ENCODE measurements around the gene JADE1.

The JADE1 gene

DNA sequence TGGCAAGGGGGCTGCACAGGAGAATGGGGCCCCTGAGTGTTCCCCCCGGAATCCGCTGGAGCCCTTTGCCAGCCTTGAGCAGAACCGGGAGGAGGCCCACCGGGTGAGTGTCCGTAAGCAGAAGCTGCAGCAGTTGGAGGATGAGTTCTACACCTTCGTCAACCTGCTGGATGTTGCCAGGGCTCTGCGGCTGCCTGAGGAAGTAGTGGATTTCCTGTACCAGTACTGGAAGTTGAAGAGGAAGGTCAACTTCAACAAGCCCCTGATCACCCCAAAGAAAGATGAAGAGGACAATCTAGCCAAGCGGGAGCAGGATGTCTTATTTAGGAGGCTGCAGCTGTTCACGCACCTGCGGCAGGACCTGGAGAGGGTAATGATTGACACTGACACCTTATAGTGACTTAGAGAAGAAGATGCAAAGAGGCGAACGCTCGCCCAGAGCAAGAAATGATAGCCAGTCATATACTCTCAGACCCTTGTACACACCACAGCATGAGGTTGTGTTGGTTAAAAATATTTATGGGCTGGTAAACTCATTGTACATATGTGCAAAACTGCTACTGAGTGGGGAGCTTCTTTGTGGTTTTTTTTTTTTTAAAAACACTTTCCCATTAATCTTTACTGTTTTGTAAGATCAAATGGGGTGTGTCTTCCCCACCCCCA, 52.5 kb downstream of the JADE1 start:
- Histone ChIP-seq H3K4me1 (ENCODE audit: control insufficient read depth, insufficient read depth, low read length, poor library complexity, severe bottlenecking) (peaks cover 13% of the 10 kb centered on the region), H3K9me3 (ENCODE audit: control insufficient read depth, low read length) (no peaks in the 10 kb centered on the region), H3K36me3 (ENCODE audit: control insufficient read depth, insufficient read depth, low read length) (peaks cover 90% of the 10 kb centered on the region), H3K27ac (ENCODE audit: low read depth, low read length, severe bottlenecking) (no peak overlapping the region), H3K4me3 (ENCODE audit: extremely low read depth, insufficient read depth, low read length, poor library complexity, severe bottlenecking) (no peak overlapping the region)
- WGBS, 2 experiments (ENCODE audit: insufficient coverage in 2 of 2) = 96 to 98% methylated on average over 6 to 10 of the region's 13 CpGs

DNA sequence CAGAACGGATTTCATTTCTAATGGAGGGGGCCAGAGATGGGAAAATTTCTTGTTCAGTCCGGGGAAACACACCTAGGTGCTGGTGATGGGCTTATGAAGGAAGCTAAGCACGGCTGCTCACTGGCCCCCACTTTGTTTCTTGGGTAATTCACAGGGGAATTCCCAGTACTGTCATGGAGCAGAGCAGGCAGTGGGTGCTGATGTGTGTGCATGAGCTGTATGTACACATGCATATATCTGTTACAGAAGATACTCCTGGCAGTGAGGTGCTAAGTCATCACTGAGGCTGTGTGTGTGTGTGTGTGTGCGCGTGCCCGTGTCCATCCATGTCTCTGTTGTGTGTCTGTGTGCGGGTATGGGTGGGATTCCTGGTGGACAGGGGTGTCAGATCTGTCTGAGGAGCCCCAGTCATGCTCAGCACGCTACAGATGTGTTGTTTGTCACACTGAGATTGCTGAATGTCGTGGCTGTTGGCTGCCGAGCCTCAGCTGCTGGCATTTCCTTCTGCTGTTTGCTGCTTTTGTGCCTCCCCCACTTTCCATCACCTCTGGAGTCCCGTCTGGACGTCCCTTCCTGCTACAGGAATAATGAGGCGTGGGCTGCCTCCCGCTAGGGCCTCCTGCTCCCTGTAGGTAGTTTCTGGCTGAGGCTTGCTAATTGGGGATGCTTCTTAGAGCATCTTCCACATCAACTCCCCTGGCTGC, 53.3 kb downstream of the JADE1 start:
- H3K4me1 ChIP-seq (ENCODE audit: control insufficient read depth, insufficient read depth, low read length, poor library complexity, severe bottlenecking) = peaks cover 13% of the 10 kb centered on the region
- H3K27ac ChIP-seq (ENCODE audit: low read depth, low read length, severe bottlenecking) = peak overlapping the region; percentile 66
- H3K4me3 ChIP-seq (ENCODE audit: extremely low read depth, insufficient read depth, low read length, poor library complexity, severe bottlenecking) = no peak overlapping the region
- 67 to 78% methylated on average over 9 to 10 of the region's 14 CpGs for WGBS, 2 experiments (ENCODE audit: insufficient coverage in 2 of 2)
- peaks cover 90% of the 10 kb centered on the region for H3K36me3 ChIP-seq (ENCODE audit: control insufficient read depth, insufficient read depth, low read length)
- H3K9me3 ChIP-seq (ENCODE audit: control insufficient read depth, low read length) = no peaks in the 10 kb centered on the region

DNA sequence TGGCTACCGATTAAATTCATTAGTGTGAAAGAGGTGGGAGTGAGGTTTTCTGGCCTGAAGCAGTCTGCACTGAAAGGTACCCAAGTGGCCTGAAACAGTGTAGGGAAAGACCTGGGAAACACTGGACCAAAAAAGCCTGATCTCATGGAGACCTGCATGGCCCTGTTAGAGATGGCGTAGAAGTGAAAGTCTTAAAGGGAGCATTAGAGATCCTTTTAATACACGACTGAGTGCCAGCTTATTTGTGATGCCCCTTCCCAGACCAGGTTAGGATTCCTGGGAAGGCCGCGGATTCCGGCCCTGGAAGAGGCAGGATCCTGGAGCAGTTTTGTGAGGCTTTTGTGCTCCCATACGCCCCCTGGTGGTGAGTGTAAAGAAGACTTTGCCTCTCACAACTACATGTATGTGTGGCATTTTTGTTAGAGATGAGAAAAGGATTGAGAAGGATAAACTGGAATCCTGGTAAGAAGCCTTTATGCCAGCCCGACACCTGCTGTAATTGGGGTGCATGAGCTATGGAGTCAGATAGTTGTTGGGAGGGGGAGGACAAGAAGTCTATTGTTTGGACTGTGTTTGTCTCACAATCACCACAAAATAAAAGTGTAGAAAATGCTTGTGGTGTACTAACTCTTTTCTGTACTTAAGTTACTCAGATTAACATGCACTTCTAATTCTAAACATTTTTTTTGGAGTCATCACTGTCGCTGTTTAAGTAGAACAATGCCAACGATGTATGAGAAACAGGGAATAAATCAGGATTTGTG, 54.0 kb downstream of the JADE1 start:
- Histone ChIP-seq H3K27ac (ENCODE audit: low read depth, low read length, severe bottlenecking) (peak overlapping the region; percentile 66), H3K4me1 (ENCODE audit: control insufficient read depth, insufficient read depth, low read length, poor library complexity, severe bottlenecking) (peaks cover 13% of the 10 kb centered on the region), H3K36me3 (ENCODE audit: control insufficient read depth, insufficient read depth, low read length) (peaks cover 90% of the 10 kb centered on the region), H3K4me3 (ENCODE audit: extremely low read depth, insufficient read depth, low read length, poor library complexity, severe bottlenecking) (no peak overlapping the region), H3K9me3 (ENCODE audit: control insufficient read depth, low read length) (no peaks in the 10 kb centered on the region)
- WGBS, 2 experiments (ENCODE audit: insufficient coverage in 2 of 2) = 49 to 50% methylated on average over 5 to 7 of the region's 10 CpGs

DNA sequence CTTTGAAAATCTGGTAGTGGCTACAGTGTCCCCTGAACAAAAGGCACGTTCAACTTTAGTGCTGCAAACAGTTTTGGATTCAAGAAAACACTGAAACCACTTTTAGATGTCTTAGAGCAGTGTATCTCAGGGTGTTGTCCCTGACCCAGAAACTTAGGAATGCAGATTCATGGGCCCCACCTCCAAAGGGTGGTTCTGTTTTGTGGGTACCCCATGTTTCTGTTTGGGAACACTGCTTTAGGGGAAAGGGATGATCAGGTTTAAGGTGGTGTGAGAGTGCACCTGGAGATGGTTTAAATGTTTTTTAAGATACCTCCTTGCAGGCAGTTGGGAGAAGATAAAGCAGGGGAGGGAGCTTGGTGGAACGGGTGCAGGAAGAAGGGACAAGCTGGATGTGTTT, 55.6 kb downstream of the JADE1 start:
- Histone ChIP-seq H3K36me3 (ENCODE audit: control insufficient read depth, insufficient read depth, low read length) (peaks cover 92% of the 10 kb centered on the region), H3K27ac (ENCODE audit: low read depth, low read length, severe bottlenecking) (no peak overlapping the region), H3K4me3 (ENCODE audit: extremely low read depth, insufficient read depth, low read length, poor library complexity, severe bottlenecking) (no peak overlapping the region), H3K4me1 (ENCODE audit: control insufficient read depth, insufficient read depth, low read length, poor library complexity, severe bottlenecking) (peaks cover 7% of the 10 kb centered on the region), H3K9me3 (ENCODE audit: control insufficient read depth, low read length) (no peaks in the 10 kb centered on the region)
- WGBS, 2 experiments (ENCODE audit: insufficient coverage in 2 of 2) = 92 to 100% methylated on average over 1 to 2 of the region's 2 CpGs

DNA sequence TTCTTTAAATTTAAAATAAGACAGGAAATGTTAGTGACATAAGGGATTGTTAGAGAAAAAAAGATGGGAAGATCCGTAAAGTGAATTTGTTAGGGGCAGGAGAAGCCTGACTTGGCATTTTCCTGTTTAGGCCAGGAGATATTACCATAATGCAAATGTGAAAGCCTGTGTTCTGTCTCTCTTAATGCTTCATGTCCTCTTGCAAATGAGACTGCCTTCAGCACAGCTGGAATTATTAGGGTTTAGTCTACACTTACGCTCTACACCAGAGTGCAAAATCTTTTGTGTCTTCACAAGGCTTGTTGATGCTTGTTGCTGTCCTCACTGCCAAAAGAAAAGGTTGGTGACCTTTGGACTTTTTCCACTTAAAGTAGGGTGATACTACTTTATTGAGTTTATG, 56.8 kb downstream of the JADE1 start:
- Histone ChIP-seq H3K4me3 (ENCODE audit: extremely low read depth, insufficient read depth, low read length, poor library complexity, severe bottlenecking) (no peak overlapping the region), H3K9me3 (ENCODE audit: control insufficient read depth, low read length) (no peaks in the 10 kb centered on the region), H3K27ac (ENCODE audit: low read depth, low read length, severe bottlenecking) (no peak overlapping the region), H3K4me1 (ENCODE audit: control insufficient read depth, insufficient read depth, low read length, poor library complexity, severe bottlenecking) (peaks cover 7% of the 10 kb centered on the region), H3K36me3 (ENCODE audit: control insufficient read depth, insufficient read depth, low read length) (peaks cover 92% of the 10 kb centered on the region)
- 89 to 100% methylated on average over 1 to 2 of the region's 2 CpGs for WGBS, 2 experiments (ENCODE audit: insufficient coverage in 2 of 2)

DNA sequence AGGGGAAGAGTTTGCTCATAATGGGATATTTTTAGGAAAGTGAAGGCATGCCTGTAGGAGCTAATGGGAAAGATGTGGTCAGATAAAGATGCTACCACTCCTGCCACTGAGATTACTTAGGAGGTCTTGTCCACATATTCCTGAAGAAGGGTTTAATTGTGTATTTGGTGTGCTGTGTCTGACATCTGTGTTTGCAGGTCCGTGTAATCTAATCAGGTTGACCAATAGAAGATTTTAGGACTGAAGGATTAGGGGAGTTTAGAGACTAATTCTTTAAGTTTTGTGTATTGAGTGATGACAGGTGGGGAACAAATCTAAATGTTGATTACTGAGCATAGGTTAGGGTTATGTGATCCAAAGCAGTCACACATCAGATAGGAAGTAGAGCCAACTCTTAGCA, 57.2 kb downstream of the JADE1 start:
- Histone ChIP-seq H3K9me3 (ENCODE audit: control insufficient read depth, low read length) (no peaks in the 10 kb centered on the region), H3K27ac (ENCODE audit: low read depth, low read length, severe bottlenecking) (no peak overlapping the region), H3K4me3 (ENCODE audit: extremely low read depth, insufficient read depth, low read length, poor library complexity, severe bottlenecking) (no peak overlapping the region), H3K36me3 (ENCODE audit: control insufficient read depth, insufficient read depth, low read length) (peaks cover 92% of the 10 kb centered on the region), H3K4me1 (ENCODE audit: control insufficient read depth, insufficient read depth, low read length, poor library complexity, severe bottlenecking) (peaks cover 9% of the 10 kb centered on the region)
- 78 to 100% methylated on average over 1 of the region's 1 CpG for WGBS, 2 experiments (ENCODE audit: insufficient coverage in 2 of 2)

DNA sequence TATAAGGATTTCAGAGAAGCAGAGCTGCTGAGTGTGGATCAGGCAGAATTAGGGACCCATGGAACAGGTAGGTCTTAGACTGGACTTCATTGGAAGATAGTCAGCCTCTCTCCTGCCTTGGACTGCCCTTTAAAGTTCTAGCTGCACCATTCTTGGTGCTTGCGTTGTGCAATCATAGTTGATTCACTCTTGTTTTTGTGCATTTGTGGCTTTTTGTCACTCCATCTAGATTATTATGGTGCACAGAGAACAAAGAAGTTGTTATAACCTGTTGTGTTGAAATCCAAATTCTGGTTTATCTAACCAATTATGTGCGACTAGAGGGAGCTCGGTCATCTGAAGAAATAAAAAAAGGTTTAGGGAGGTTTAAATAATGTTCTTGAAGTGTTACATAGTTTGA, 59.3 kb downstream of the JADE1 start:
- WGBS, 2 experiments (ENCODE audit: insufficient coverage in 2 of 2) = 94% methylated on average over 3 of the region's 3 CpGs; no CpG with 5 or more reads in 1 of the 2 experiments
- peaks cover 3% of the 10 kb centered on the region for H3K4me1 ChIP-seq (ENCODE audit: control insufficient read depth, insufficient read depth, low read length, poor library complexity, severe bottlenecking)
- H3K27ac ChIP-seq (ENCODE audit: low read depth, low read length, severe bottlenecking) = no peak overlapping the region
- H3K9me3 ChIP-seq (ENCODE audit: control insufficient read depth, low read length) = no peaks in the 10 kb centered on the region
- peaks cover 98% of the 10 kb centered on the region for H3K36me3 ChIP-seq (ENCODE audit: control insufficient read depth, insufficient read depth, low read length)
- no peak overlapping the region for H3K4me3 ChIP-seq (ENCODE audit: extremely low read depth, insufficient read depth, low read length, poor library complexity, severe bottlenecking)

DNA sequence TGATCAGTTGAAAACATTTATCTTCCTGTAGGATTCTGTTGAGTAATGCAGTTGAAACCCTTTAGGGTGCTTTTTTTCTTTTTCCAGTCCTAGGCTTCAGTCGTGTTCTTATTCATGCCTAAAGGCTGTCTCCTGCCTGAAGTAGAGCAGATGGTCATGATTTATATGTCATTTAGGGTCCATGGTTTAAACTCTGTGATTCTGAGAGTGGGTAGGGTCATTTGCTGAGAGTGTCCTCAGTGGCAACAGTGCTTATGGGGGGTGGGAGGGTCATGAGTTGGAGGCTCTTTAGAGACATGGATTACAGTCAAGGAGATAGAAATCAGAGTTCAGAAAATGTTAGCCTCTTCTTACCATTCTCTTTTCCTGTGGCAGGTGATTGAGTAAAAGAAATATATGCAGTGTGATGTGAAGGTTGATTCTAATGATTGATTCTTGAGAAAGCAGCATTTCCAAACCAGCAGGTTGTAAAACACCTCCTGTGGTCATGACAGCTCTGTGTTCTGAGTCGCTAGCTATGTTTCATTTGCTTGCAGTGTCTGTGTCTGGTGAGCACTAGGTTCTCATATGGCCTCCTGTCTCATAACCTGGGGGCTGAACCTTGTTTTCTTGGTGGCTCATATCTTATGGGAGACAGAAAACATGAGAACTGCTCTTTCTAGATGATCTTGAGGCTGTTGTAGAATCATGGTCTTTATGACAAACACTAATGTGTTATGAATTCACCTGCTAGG, 60.4 kb downstream of the JADE1 start:
- Histone ChIP-seq H3K9me3 (ENCODE audit: control insufficient read depth, low read length) (no peaks in the 10 kb centered on the region), H3K4me1 (ENCODE audit: control insufficient read depth, insufficient read depth, low read length, poor library complexity, severe bottlenecking) (peaks cover 3% of the 10 kb centered on the region), H3K27ac (ENCODE audit: low read depth, low read length, severe bottlenecking) (no peak overlapping the region), H3K4me3 (ENCODE audit: extremely low read depth, insufficient read depth, low read length, poor library complexity, severe bottlenecking) (no peak overlapping the region), H3K36me3 (ENCODE audit: control insufficient read depth, insufficient read depth, low read length) (peaks cover 87% of the 10 kb centered on the region)
- WGBS, 2 experiments (ENCODE audit: insufficient coverage in 2 of 2) = 90 to 100% methylated on average over 1 to 2 of the region's 2 CpGs

DNA sequence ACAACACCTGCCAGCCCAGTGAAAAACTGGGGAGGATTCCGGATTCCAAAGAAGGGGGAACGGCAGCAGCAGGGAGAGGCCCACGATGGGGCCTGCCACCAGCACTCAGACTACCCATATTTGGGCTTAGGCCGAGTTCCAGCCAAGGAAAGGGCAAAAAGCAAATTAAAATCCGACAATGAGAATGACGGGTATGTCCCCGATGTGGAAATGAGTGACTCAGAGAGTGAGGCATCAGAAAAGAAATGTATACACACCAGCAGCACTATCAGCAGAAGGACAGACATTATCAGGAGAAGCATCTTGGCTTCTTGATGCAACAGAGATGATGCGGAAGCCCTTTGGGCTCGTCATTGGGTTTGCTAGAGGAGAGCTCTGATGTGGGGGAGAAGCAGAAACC, 62.4 kb downstream of the JADE1 start:
- H3K4me1 ChIP-seq (ENCODE audit: control insufficient read depth, insufficient read depth, low read length, poor library complexity, severe bottlenecking) = peaks cover 3% of the 10 kb centered on the region
- no peaks in the 10 kb centered on the region for H3K9me3 ChIP-seq (ENCODE audit: control insufficient read depth, low read length)
- H3K4me3 ChIP-seq (ENCODE audit: extremely low read depth, insufficient read depth, low read length, poor library complexity, severe bottlenecking) = no peak overlapping the region
- peak overlapping the region; percentile 2 for H3K27ac ChIP-seq (ENCODE audit: low read depth, low read length, severe bottlenecking)
- 93 to 98% methylated on average over 5 of the region's 9 CpGs for WGBS, 2 experiments (ENCODE audit: insufficient coverage in 2 of 2)
- H3K36me3 ChIP-seq (ENCODE audit: control insufficient read depth, insufficient read depth, low read length) = peaks cover 66% of the 10 kb centered on the region

DNA sequence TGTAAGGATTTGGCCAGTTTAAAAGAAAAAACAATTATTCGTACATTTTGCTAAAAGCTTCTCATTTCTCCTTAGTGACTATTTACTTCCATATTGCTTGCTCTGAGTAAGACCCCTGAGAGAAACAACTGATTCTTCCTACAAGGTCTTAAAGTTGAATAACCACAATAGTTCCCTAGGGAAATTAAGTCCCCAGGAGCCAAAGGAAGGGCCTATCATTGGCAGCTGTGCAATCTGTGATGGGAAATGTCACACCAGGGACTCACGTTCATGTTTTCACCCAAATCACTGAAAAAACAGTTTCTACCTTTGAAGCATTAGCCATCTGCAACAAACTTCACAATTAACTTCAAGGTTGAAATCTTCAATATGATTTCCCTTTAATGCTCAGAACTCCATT, 66.7 kb downstream of the JADE1 start:
- H3K36me3 ChIP-seq (ENCODE audit: control insufficient read depth, insufficient read depth, low read length) = peaks cover 24% of the 10 kb centered on the region
- H3K9me3 ChIP-seq (ENCODE audit: control insufficient read depth, low read length) = no peaks in the 10 kb centered on the region
- H3K27ac ChIP-seq (ENCODE audit: low read depth, low read length, severe bottlenecking) = no peak overlapping the region
- peaks cover 3% of the 10 kb centered on the region for H3K4me1 ChIP-seq (ENCODE audit: control insufficient read depth, insufficient read depth, low read length, poor library complexity, severe bottlenecking)
- no peak overlapping the region for H3K4me3 ChIP-seq (ENCODE audit: extremely low read depth, insufficient read depth, low read length, poor library complexity, severe bottlenecking)
- 71 to 83% methylated on average over 1 of the region's 2 CpGs for WGBS, 2 experiments (ENCODE audit: insufficient coverage in 2 of 2)

All from mesodermal cell (in vitro differentiated cells).